ENCODE data around the gene GNAT3. TPM values are rescaled to one million over a fixed set of nuclear protein-coding genes. Genes with fewer than 3 reads are reported as not detected.
A peak's percentile ranks its signal among the peaks of the same experiment; 100 is the strongest.

GNAT3 gene
- total RNA-seq, 1 experiment from 2014 or later = not detected

DNA sequence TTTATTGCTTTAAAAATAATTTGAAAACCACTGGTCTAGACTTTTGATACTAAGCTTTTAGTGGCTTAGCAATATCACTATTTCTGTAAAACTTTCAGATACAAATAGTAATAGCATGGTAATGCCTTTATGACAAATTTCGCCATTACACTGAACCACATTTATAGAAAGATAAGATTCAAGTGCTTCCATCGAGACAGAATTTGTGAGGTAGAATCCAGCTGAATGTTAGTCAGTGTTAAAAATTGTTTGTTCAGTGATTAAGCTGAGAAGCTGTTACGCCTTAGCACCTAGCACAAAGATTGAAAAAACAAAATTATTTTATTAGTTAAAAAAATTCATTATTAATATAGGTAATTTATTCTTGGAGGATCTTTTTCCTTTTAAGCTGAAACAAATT, 36.5 kb downstream of the GNAT3 start:
- Histone ChIP-seq H3K9me3 (ENCODE audit: insufficient read depth, low read depth) (peaks cover 11% of the 10 kb centered on the region), H3K36me3 (ENCODE audit: low read depth) (no peaks in the 10 kb centered on the region), H3K9me2 (ENCODE audit: insufficient read depth) (no peaks in the 10 kb centered on the region), H3K27me3 (ENCODE audit: insufficient read depth, low read depth) (no peaks in the 10 kb centered on the region), H2AFZ (no peak overlapping the region), H3K27ac (no peak overlapping the region), H3K4me2 (no peak overlapping the region), H3K79me2 (ENCODE audit: low read depth) (no peaks in the 10 kb centered on the region), H3K4me3 (no peak overlapping the region), H3K4me1 (replicated peaks; ENCODE audit: insufficient read depth) (0 out of 2 replicates have a peak, but pooled peaks cover 1% of the 10 kb centered on the region), H4K20me1 (ENCODE audit: insufficient read depth) (no peaks in the 10 kb centered on the region), H3F3A (ENCODE audit: insufficient read depth, low read depth) (no peaks in the 10 kb centered on the region)
- POLR2A ChIA-PET (ENCODE audit: unreplicated experiment) = no interaction called here
- intact Hi-C loops (cut with micrococcal nuclease; ENCODE audit: unreplicated experiment) = no loop called here
- TF ChIP-seq, protein P1, sequence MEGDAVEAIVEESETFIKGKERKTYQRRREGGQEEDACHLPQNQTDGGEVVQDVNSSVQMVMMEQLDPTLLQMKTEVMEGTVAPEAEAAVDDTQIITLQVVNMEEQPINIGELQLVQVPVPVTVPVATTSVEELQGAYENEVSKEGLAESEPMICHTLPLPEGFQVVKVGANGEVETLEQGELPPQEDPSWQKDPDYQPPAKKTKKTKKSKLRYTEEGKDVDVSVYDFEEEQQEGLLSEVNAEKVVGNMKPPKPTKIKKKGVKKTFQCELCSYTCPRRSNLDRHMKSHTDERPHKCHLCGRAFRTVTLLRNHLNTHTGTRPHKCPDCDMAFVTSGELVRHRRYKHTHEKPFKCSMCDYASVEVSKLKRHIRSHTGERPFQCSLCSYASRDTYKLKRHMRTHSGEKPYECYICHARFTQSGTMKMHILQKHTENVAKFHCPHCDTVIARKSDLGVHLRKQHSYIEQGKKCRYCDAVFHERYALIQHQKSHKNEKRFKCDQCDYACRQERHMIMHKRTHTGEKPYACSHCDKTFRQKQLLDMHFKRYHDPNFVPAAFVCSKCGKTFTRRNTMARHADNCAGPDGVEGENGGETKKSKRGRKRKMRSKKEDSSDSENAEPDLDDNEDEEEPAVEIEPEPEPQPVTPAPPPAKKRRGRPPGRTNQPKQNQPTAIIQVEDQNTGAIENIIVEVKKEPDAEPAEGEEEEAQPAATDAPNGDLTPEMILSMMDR (conservative IDR thresholded peaks at IDR 0.05) = no peak
- no peak for TF ChIP-seq EZH2 (IDR thresholded peaks at IDR 0.05; ENCODE audit: low read depth)
- no TSS peak for BruUV-seq (replicated peaks)
- DNase-seq = no peak
- CTCF ChIA-PET = interaction anchor here (0.6 kb wide), 2 partner anchors 146 to 341 kb away, joined by 8 to 14 read pairs; no protein-coding TSS in a partner anchor

DNA sequence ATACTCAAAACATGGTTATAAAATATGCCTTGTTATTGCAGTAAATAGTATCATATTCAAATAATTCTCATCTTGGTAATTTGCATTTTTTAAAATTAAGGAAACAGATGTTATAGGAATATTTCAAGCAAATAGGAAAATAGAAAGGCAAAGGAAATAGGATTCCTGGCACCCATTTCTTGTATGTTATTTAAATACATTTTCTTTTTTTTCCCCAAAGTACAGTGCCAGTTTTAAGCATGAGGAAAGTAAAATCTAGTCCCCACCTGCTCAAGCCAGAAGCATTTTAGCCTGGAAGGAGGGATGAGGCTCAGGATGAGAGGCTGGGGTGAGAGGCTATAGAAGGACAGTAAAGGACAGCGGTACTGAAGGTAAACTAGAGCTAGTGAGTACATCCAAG, 38.1 kb downstream of the GNAT3 start:
- Histone ChIP-seq H3K9me2 (ENCODE audit: insufficient read depth) (no peaks in the 10 kb centered on the region), H3K4me1 (replicated peaks; ENCODE audit: insufficient read depth) (no peaks in the 10 kb centered on the region), H3K4me3 (no peak overlapping the region), H3K79me2 (ENCODE audit: low read depth) (no peaks in the 10 kb centered on the region), H3K4me2 (no peak overlapping the region), H3F3A (ENCODE audit: insufficient read depth, low read depth) (no peaks in the 10 kb centered on the region), H3K27ac (no peak overlapping the region), H3K27me3 (ENCODE audit: insufficient read depth, low read depth) (no peaks in the 10 kb centered on the region), H3K9me3 (ENCODE audit: insufficient read depth, low read depth) (peaks cover 7% of the 10 kb centered on the region; the same call in 1 of the 2 replicates), H2AFZ (no peak overlapping the region), H4K20me1 (ENCODE audit: insufficient read depth) (no peaks in the 10 kb centered on the region), H3K36me3 (ENCODE audit: low read depth) (no peaks in the 10 kb centered on the region)
- POLR2A ChIA-PET (ENCODE audit: unreplicated experiment) = interaction anchor here (0.5 kb wide), 2 partner anchors 12 to 81 kb away, joined by 3 read pairs; no protein-coding TSS in a partner anchor
- intact Hi-C loops (cut with micrococcal nuclease; ENCODE audit: unreplicated experiment) = no loop called here
- no TSS peak for BruUV-seq (replicated peaks)
- CTCF ChIA-PET = no interaction called here
- DNase-seq = no peak
- TF ChIP-seq EZH2 (IDR thresholded peaks at IDR 0.05; ENCODE audit: low read depth) = no peak
- TF ChIP-seq, protein P1 (conservative IDR thresholded peaks at IDR 0.05) = no peak

DNA sequence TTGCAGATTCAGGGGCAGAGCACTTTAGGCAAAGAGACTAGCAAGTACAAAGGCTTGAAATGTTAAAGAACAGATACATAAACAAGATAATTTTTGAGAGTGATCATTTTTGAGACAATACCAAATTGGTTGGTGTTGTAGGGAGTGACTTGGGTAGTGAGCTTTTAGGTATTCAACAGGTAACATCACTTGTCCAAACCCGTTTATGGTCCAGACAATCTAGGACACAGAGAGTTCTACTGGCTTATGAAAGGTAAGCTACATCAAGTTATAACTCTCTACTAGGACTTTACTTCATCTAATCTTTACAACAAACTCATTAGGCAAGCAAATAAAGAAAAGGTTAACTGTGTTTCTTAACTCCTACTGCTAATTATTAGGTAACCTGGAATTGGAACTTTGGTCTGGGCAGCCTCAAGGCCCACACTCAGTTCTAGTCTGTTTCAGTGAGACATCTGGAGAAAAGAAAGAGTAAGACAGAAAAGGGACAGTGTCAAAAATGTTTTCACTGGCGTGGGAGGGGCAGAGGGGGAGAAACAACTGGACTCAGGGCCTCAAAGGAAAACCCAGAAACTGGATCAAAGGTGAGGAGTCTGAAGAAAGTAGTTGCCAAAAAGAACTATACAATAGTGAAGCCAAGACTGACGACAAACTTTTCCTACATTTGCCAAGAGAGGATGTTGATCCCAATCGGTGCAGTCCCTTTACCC, 39.2 kb downstream of the GNAT3 start:
- TF ChIP-seq, protein P1 (conservative IDR thresholded peaks at IDR 0.05) = no peak
- TF ChIP-seq EZH2 (IDR thresholded peaks at IDR 0.05; ENCODE audit: low read depth) = no peak
- Histone ChIP-seq H3K79me2 (ENCODE audit: low read depth) (no peaks in the 10 kb centered on the region), H3K36me3 (ENCODE audit: low read depth) (no peaks in the 10 kb centered on the region), H2AFZ (0 out of 2 replicates have a peak overlapping the region, but pooled peaks have one; percentile 14), H3K9me3 (ENCODE audit: insufficient read depth, low read depth) (peaks cover 7% of the 10 kb centered on the region; the same call in 1 of the 2 replicates), H3K4me1 (replicated peaks; ENCODE audit: insufficient read depth) (no peaks in the 10 kb centered on the region), H3K9me2 (ENCODE audit: insufficient read depth) (no peaks in the 10 kb centered on the region), H3K27me3 (ENCODE audit: insufficient read depth, low read depth) (no peaks in the 10 kb centered on the region), H3K27ac (no peak overlapping the region), H4K20me1 (ENCODE audit: insufficient read depth) (no peaks in the 10 kb centered on the region), H3F3A (ENCODE audit: insufficient read depth, low read depth) (no peaks in the 10 kb centered on the region), H3K4me2 (no peak overlapping the region), H3K4me3 (no peak overlapping the region)
- intact Hi-C loops (cut with micrococcal nuclease; ENCODE audit: unreplicated experiment) = no loop called here
- ChIA-PET POLR2A (ENCODE audit: unreplicated experiment) (no interaction called here), CTCF (no interaction called here)
- no TSS peak for BruUV-seq (replicated peaks)
- no peak for DNase-seq
